Cardiac muscle cell (in vitro differentiated cells and primary cell): Measurements from ENCODE around the gene PIK3R6. TPM values are rescaled to one million over a fixed set of nuclear protein-coding genes. Genes with fewer than 3 reads are reported as not detected.

Experiments
- DNase-seq, 2 donors: peaks; one replicate each; pipeline versions ENCODE4 v3.0.0 to v3.0.0-alpha.2; 2010 to 2017; ENCODE audit warnings: low read depth in 1 of 2, low spot score in 1 of 2
- H3K27ac ChIP-seq: fragments of 200-600 bp; sonication (generic); 2 replicates; pipeline ENCODE4 v1.5.1; 2016
- H3K27me3 ChIP-seq: fragments of 200-600 bp; sonication (generic); 2 replicates; pipeline ENCODE4 v1.6.0; 2016; ENCODE audit warnings: control low read depth
- H3K36me3 ChIP-seq: fragments of 200-600 bp; sonication (generic); 2 replicates; pipeline ENCODE4 v1.5.1; 2016; ENCODE audit warnings: control low read depth
- H3K4me1 ChIP-seq: fragments of 200-600 bp; sonication (generic); 2 replicates; pipeline ENCODE4 v1.8.1; 2017; ENCODE audit warnings: low read depth, mild to moderate bottlenecking, mixed run types
- H3K4me3 ChIP-seq: fragments of 200-600 bp; sonication (generic); 2 replicates; pipeline ENCODE4 v1.5.1; 2016; ENCODE audit warnings: mild to moderate bottlenecking
- H3K9me3 ChIP-seq: fragments of 200-600 bp; sonication (generic); 2 replicates; pipeline ENCODE4 v1.5.1; 2017; ENCODE audit warnings: low read depth, mild to moderate bottlenecking, control low read depth
- CTCF ChIP-seq: IDR thresholded peaks from 2 replicates; pipeline ENCODE4 v1.5.1; 2012; ENCODE audit warnings: low read depth, mild to moderate bottlenecking, low read length
- polyA plus RNA-seq: library from polyadenylated mRNA; unstranded; fragments of >200 nt; fragmentation: Nextera tagmentation; extraction: Ambion mirVana; gene quantifications from 2 replicates; pipeline ENCODE4 v1.2.1, GENCODE V29; 2016
- total RNA-seq: library from RNA; depleted of rRNA; stranded (reverse); fragments of >200 nt; gene quantifications from 2 replicates; pipeline ENCODE4 v1.2.3, GENCODE V29; 2016

Gene PIK3R6
- total and polyA plus RNA-seq, 2 experiments from 2014 or later: 0.48 TPM; not detected in 1

- H3K27ac ChIP-seq: no peak overlapping the region
- no peaks in the 10 kb centered on the region for H3K36me3 ChIP-seq
- no peaks in the 10 kb centered on the region for H3K9me3 ChIP-seq
- no peak overlapping the region for H3K4me3 ChIP-seq
- TF ChIP-seq CTCF: no peak
- peaks cover 4% of the 10 kb centered on the region for H3K4me1 ChIP-seq
- no peaks in the 10 kb centered on the region for H3K27me3 ChIP-seq
- DNase-seq: no peak
Measured at GRCh38 chr17:8875436-8875835, 8.0 kb upstream of the PIK3R6 start.

- H3K4me3 ChIP-seq: no peak overlapping the region
- no peaks in the 10 kb centered on the region for H3K36me3 ChIP-seq
- no peak overlapping the region for H3K27ac ChIP-seq
- no peak for DNase-seq
- H3K27me3 ChIP-seq: no peaks in the 10 kb centered on the region
- no peaks in the 10 kb centered on the region for H3K9me3 ChIP-seq
- H3K4me1 ChIP-seq: peaks cover 4% of the 10 kb centered on the region
- TF ChIP-seq CTCF: no peak
Measured at GRCh38 chr17:8873801-8874715, 6.6 kb upstream of the PIK3R6 start.

GRCh38 chr17:8872705-8873435 is 5.4 kb upstream of the PIK3R6 start:
- Histone ChIP-seq H3K27me3 (no peaks in the 10 kb centered on the region), H3K9me3 (no peaks in the 10 kb centered on the region), H3K27ac (no peak overlapping the region), H3K4me1 (peaks cover 4% of the 10 kb centered on the region), H3K4me3 (no peak overlapping the region), H3K36me3 (no peaks in the 10 kb centered on the region)
- DNase-seq: peak in 1 of 2 donors; percentile 6
- TF ChIP-seq CTCF: no peak

- Histone ChIP-seq H3K4me1 (peaks cover 4% of the 10 kb centered on the region), H3K36me3 (no peaks in the 10 kb centered on the region), H3K4me3 (no peak overlapping the region), H3K27me3 (no peaks in the 10 kb centered on the region), H3K9me3 (no peaks in the 10 kb centered on the region), H3K27ac (no peak overlapping the region)
- no peak for TF ChIP-seq CTCF
- no peak for DNase-seq
Measured at GRCh38 chr17:8872036-8872704, 4.7 kb upstream of the PIK3R6 start.

- Histone ChIP-seq H3K4me1 (peaks cover 4% of the 10 kb centered on the region), H3K4me3 (no peak overlapping the region), H3K36me3 (no peaks in the 10 kb centered on the region), H3K9me3 (no peaks in the 10 kb centered on the region), H3K27ac (no peak overlapping the region), H3K27me3 (no peaks in the 10 kb centered on the region)
- TF ChIP-seq CTCF: no peak
- DNase-seq: no peak
Measured at GRCh38 chr17:8871081-8871581, 3.7 kb upstream of the PIK3R6 start.
